ENCODE results near the gene KRR1. TPM values are rescaled to one million over a fixed set of nuclear protein-coding genes. Genes with fewer than 3 reads are reported as not detected.

Gene KRR1
- total and polyA plus RNA-seq, 2 experiments from 2014 or later = 55.7 to 120 TPM

GRCh38 chr12:75452675-75453330 is 58.6 kb downstream of the KRR1 start:
- TF ChIP-seq ETS1 (IDR thresholded peaks at IDR 0.05) (no peak), STAT1 (IDR thresholded peaks at IDR 0.05; ENCODE audit: unreplicated experiment) (no peak), NANOG (IDR thresholded peaks at IDR 0.05; ENCODE audit: borderline replicate concordance) (no peak), ZNF114 (CRISPR knock-in tag; IDR thresholded peaks at IDR 0.05) (no peak), CTCF (conservative IDR thresholded peaks at IDR 0.05; ENCODE audit: low read depth in 2 of 2) (no peak), ZNF462 (CRISPR knock-in tag; IDR thresholded peaks at IDR 0.05) (no peak), JUNB (IDR thresholded peaks at IDR 0.05; ENCODE audit: unreplicated experiment) (no peak), EZH2 (IDR thresholded peaks at IDR 0.05; ENCODE audit: low read depth, unreplicated experiment) (no peak), REST (IDR thresholded peaks at IDR 0.05; ENCODE audit: unreplicated experiment) (no peak), EZH2phosphoT487 (IDR thresholded peaks at IDR 0.05; ENCODE audit: unreplicated experiment) (no peak)
- H3K4me1 Mint-ChIP-seq = no peaks in the 10 kb centered on the region; the same call in 2 of the 3 replicates
- Histone ChIP-seq H3K4me3 (no peak overlapping the region), H2AFZ (peak overlapping the region; percentile 43; the same call in 1 of the 2 replicates), H3K4me2 (no peak overlapping the region), H3K4me1 (ENCODE audit: insufficient read depth) (no peaks in the 10 kb centered on the region), H3K9me2 (ENCODE audit: insufficient read depth) (no peaks in the 10 kb centered on the region), H3K27me3 (ENCODE audit: insufficient read depth) (no peaks in the 10 kb centered on the region), H3K36me3 (ENCODE audit: insufficient read depth) (peaks cover 5% of the 10 kb centered on the region; the same call in 1 of the 2 replicates), H3F3A (replicated peaks; ENCODE audit: low read depth) (no peaks in the 10 kb centered on the region), H4K20me1 (replicated peaks; ENCODE audit: insufficient read depth) (no peaks in the 10 kb centered on the region), H3K79me2 (replicated peaks; ENCODE audit: insufficient read depth) (no peaks in the 10 kb centered on the region), H3K27ac (ENCODE audit: low read depth) (no peak overlapping the region)
- no peak for ATAC-seq
- peaks cover 11% of the 10 kb centered on the region for H3K36me3 Mint-ChIP-seq (ENCODE audit: low read depth)
- H3K27ac Mint-ChIP-seq = no peak overlapping the region
- DNase-seq (ENCODE audit: low spot score) = no peak
- no peaks in the 10 kb centered on the region for H3K27me3 Mint-ChIP-seq (ENCODE audit: insufficient read depth, low read depth, poor library complexity)
- H3K9me3 Mint-ChIP-seq = peaks cover 11% of the 10 kb centered on the region
- H3K4me3 Mint-ChIP-seq = no peak overlapping the region
